HPDE6-E6E7 (cell line): Measurements from ENCODE around the gene GIGYF2.
"Not testable (repeated sequence)": the region's sequence is repeated elsewhere in the genome, so short reads cannot be mapped to it uniquely, and the experiment has no call there.

Experiments
- DNase-seq: peaks from one replicate; pipeline ENCODE4 v3.0.0; 2011; ENCODE audit warnings: missing footprints; ENCODE audit errors: extremely low spot score

Gene GIGYF2

GRCh38 chr2:232894251-232894650 lies 197.1 kb downstream of the GIGYF2 start:
- DNase-seq: no peak

- no peak for DNase-seq
Measured at GRCh38 chr2:232894746-232895145, 197.6 kb downstream of the GIGYF2 start.

- no peak for DNase-seq
Measured at GRCh38 chr2:232896111-232896510, 199.0 kb downstream of the GIGYF2 start.

- no peak for DNase-seq
Measured at GRCh38 chr2:232896720-232897597, 199.8 kb downstream of the GIGYF2 start.

- no peak for DNase-seq
Measured at GRCh38 chr2:232897598-232898408, 200.7 kb downstream of the GIGYF2 start.

GRCh38 chr2:232898592-232899543 lies 201.7 kb downstream of the GIGYF2 start:
- no peak for DNase-seq

GRCh38 chr2:232900811-232901735 lies 203.9 kb downstream of the GIGYF2 start:
- no peak for DNase-seq

- peak; percentile 97 for DNase-seq
Measured at GRCh38 chr2:232901736-232902578, 204.8 kb downstream of the GIGYF2 start.

GRCh38 chr2:232903989-232904388 lies 206.9 kb downstream of the GIGYF2 start:
- DNase-seq: no peak

- not testable (repeated sequence) for DNase-seq
Measured at GRCh38 chr2:232906867-232907717, 210.0 kb downstream of the GIGYF2 start.

GRCh38 chr2:232907718-232908085 lies 210.6 kb downstream of the GIGYF2 start:
- not testable (repeated sequence) for DNase-seq

- DNase-seq: no peak
Measured at GRCh38 chr2:232908695-232909094, 211.6 kb downstream of the GIGYF2 start.
